ENCODE measurements around the gene GDE1.

GDE1 gene

DNA sequence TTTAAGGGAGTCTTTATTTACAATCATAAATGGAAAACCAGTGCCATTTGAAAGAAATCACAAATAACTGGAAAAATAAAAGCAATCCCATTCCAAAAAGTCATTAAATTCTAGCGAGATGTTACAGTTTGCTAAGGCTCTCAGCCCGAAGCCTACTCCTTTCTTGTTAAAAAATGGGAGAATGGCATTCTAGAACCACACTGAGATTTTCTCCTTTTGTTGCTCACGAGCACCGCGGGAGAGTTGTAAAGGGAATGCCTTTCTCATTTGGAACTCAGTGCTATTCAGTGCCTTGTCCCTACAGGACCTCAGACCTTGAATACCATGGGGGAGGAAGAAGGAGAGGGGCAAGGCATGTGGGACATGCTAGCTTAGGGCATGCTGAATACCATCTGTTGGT lies 36.3 kb downstream of the GDE1 start:
- no peak for DNase-seq

DNA sequence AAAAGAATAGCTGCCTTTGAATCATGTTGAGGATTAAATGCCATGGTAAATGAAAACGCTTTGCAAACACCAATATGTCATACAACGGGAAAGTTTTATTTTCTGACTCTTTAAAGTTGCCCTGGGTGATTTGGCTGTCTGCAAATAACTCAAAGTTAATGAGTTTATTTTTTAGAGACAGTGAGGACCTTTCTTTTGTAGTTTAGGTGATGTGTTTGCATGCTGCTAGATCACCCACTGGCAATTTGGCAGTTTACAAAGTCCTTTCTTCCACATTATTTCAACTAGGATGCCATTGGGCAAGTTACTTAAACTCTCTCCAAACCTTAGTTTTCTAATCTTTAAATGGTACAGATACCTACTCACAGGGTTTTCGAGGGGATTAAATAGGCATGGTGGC lies 37.8 kb downstream of the GDE1 start:
- DNase-seq = no peak

GRCh38 chr16:19482291-19482690 lies 39.6 kb downstream of the GDE1 start:
- no peak for DNase-seq

DNA sequence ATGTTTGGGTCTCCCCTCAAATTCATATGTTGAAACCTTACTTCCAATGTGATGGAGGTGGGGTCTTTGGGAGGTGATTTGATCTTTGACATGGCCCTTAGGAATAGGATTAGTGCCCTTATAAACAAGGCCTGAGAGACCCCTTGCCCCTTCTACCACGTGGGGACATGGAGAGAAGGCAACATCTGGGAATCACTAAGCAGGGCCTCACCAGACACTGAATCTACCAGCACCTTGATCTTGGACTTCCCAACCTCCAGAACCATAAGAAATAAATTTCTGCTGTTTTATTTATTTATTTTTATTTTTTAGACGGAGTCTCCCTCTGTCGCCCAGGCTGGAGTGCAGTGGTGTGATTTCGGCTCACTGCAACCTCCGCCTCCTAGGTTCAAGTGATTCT lies 40.1 kb downstream of the GDE1 start:
- DNase-seq = no peak

GRCh38 chr16:19481296-19481695 lies 40.6 kb downstream of the GDE1 start:
- DNase-seq = no peak

- no peak for DNase-seq
Observed at GRCh38 chr16:19479302-19479721, 42.6 kb downstream of the GDE1 start.

DNA sequence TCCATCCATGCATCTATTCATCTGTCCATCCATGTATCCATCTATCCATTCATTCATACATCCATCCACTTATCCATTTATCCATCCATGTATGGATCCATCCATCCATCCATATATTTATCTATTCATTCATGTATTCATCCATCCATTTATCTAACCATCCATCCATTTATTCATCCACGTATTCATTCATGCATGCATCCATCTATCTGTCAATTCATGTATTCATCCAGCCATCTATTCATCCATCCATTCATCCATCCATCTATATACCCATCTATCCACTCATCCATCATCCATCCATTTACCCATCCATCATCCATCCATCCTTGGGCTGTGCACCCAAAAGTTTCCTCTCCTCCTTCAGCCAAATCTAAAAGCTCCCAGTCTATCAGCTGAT lies 43.4 kb downstream of the GDE1 start:
- DNase-seq = no peak

GRCh38 chr16:19474617-19475016 lies 47.3 kb downstream of the GDE1 start:
- DNase-seq = no peak

- DNase-seq = no peak
Observed at GRCh38 chr16:19472482-19472881, 49.4 kb downstream of the GDE1 start.

DNA sequence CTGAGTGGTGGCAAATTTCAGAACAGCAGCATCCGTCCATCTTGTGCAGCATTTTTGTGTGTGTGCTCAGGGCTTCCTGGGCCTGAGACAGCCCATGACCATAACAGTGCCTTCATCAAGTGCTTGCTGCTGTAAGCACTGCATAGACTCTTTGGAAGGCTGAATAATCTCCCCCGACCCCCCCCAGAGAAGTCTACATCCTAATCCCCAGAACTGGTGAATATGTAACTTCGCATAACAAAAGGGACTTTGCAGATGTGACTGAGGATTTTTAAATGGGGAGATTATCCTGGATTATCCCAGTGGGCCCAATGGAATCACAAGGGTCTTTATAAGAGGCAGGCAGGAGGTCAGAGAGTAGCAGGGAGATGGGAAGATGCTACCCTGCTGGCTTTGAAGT lies 53.6 kb downstream of the GDE1 start:
- DNase-seq = no peak

DNA sequence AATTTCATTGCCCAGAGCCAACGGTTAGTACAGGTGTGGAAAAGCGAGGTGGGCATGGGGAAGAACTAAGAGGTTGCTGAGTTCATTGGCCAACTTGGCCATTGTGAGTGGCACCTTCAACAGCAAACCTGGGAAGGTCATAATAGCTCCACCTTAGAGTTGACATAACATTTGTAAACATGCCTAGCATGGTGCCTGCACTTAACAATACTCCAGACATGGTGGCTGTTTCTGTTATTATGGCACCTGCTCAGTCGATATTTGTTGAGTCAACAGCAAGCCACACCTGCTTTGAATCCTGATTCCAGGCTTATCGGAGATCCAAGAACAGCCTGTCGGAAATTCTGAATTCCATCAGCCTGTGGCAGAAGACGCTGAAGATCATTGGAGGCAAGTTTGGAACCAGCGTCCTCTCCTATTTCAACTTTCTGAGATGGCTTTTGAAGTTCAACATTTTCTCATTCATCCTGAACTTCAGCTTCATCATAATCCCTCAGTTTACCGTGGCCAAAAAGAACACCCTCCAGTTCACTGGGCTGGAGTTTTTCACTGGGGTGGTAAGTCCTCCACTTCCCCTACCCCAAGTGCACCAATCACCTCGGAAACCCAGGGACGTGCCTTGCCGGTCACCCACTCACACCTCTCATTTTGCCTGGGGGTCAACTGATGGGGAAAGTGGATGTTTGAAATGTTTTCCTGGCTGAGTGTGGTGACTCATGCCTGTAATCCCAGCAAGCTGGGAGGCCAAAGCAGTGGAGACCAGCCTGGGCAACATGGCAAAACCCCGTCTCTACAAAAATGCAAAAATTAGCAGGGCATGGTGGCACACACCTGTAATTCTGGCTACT lies 58.2 kb downstream of the GDE1 start:
- DNase-seq = no peak

GRCh38 chr16:19460397-19460796 lies 61.5 kb downstream of the GDE1 start:
- DNase-seq = no peak

GRCh38 chr16:19458722-19459379 lies 63.0 kb downstream of the GDE1 start:
- no peak for DNase-seq

All from GOT3 (cell line).